K562 (cell line): ENCODE measurements around the gene PLOD1. TPM values are rescaled to one million over a fixed set of nuclear protein-coding genes. Genes with fewer than 3 reads are reported as not detected.

Source experiments
- BCL6 ChIP-seq: fragments of 250-450 bp; sonication (Bioruptor Pico); IDR thresholded peaks from 2 replicates; pipeline ENCODE4 v1.4.0; 2020
- JUND ChIP-seq, 2 experiments: IDR thresholded peaks; 2 replicates in 1 of 2; 3 replicates in 1 of 2; pipeline ENCODE4 v1.6.1; 2011; ENCODE audit warnings: borderline replicate concordance in 2 of 2, low read depth in 2 of 2, low read length in 2 of 2, improper control_type of control experiment in 1 of 2, missing biosample characterization in 1 of 2, missing genetic modification characterization in 1 of 2, missing genetic modification reagents in 1 of 2
- KDM4B ChIP-seq, 2 experiments: fragments of 450-650 bp in 1 of 2; sonication (generic) in 1 of 2; IDR thresholded peaks; 2 replicates each; pipeline ENCODE4 v1.6.1; 2016 to 2017; ENCODE audit warnings: borderline replicate concordance in 2 of 2, antibody characterized with exemption in 1 of 2, low read depth in 1 of 2, mild to moderate bottlenecking in 1 of 2
- NR2C2 ChIP-seq, 2 experiments: fragments of 200-800 bp in 1 of 2; sonication (Bioruptor generic) in 1 of 2; sonication (generic) in 1 of 2; formaldehyde crosslinking in 1 of 2; IDR thresholded peaks; 2 replicates each; pipeline versions ENCODE4 v1.6.1 to v1.8.0; 2016 to 2022; ENCODE audit warnings: mild to moderate bottlenecking in 1 of 2, missing compliant biosample characterization in 1 of 2, missing genetic modification characterization in 1 of 2, missing genetic modification reagents in 1 of 2
- RAD21 ChIP-seq, 2 experiments: fragments of 250-450 bp in 1 of 2; fragments of 450-650 bp in 1 of 2; sonication (Bioruptor Pico) in 1 of 2; formaldehyde crosslinking in 1 of 2; IDR thresholded peaks in 1 of 2; conservative IDR thresholded peaks in 1 of 2; 2 replicates each; pipeline versions ENCODE4 v1.4.0 to v1.8.0; 2020 to 2022; ENCODE audit warnings: mild to moderate bottlenecking in 2 of 2, moderate library complexity in 1 of 2
- TBP ChIP-seq: optimal IDR thresholded peaks from 2 replicates; pipeline ENCODE3; 2011; ENCODE audit warnings: low read depth, low read length, improper control_type of control experiment
- TEAD2 ChIP-seq: fragments of 450-650 bp; IDR thresholded peaks from 2 replicates; pipeline ENCODE4 v1.6.1; 2016; ENCODE audit warnings: missing genetic modification characterization, control low read depth, missing compliant biosample characterization
- ZC3H4 ChIP-seq: sonication (generic); formaldehyde crosslinking; IDR thresholded peaks from 2 replicates; pipeline ENCODE4 v1.9.0; 2021; ENCODE audit warnings: missing genetic modification reagents, borderline replicate concordance
- ZNF347 ChIP-seq: fragments of 450-650 bp; formaldehyde crosslinking; IDR thresholded peaks from 2 replicates; pipeline ENCODE4 v1.4.0; 2020; ENCODE audit warnings: low read depth, mild to moderate bottlenecking, moderate library complexity
- polyA plus RNA-seq, 8 experiments: library from polyadenylated mRNA; depleted of rRNA in 4 of 8; stranded (reverse) in 5 of 8; unstranded in 3 of 8; fragments of >200 nt; fragmentation: Nextera tagmentation in 2 of 8; fragmentation: Illumina TruSeq in 1 of 8; extraction: Ambion mirVana in 2 of 8; extraction: Trizol in 1 of 8; gene quantifications; 2 replicates each; pipeline versions ENCODE4 v1.2.1 to v1.2.3, GENCODE V29; 2011 to 2014; ENCODE audit warnings: inconsistent platforms in 1 of 8, missing spikeins in 1 of 8
- total RNA-seq, 7 experiments: library from RNA; depleted of rRNA in 6 of 7; stranded (reverse); fragments of >200 nt in 6 of 7; fragmentation: Illumina TruSeq in 2 of 7; extraction: Trizol in 2 of 7; gene quantifications; 2 replicates each; pipeline versions ENCODE4 v1.2.1 to v1.2.3, GENCODE V29; 2011 to 2021; ENCODE audit warnings: low replicate concordance in 1 of 7
- TF ChIP-seq, protein P1 (sequence below): sonication (generic); formaldehyde crosslinking; IDR thresholded peaks from 2 replicates; pipeline ENCODE4 v1.8.0; 2022; ENCODE audit warnings: mild to moderate bottlenecking, low read depth, missing genetic modification reagents
- TF ChIP-seq, protein P2 (sequence below): fragments of 250-450 bp; sonication (Bioruptor Pico); IDR thresholded peaks from 2 replicates; pipeline ENCODE4 v1.6.1; 2021; ENCODE audit warnings: mild to moderate bottlenecking
- TF ChIP-seq, protein P3 (sequence below): sonication (generic); formaldehyde crosslinking; IDR thresholded peaks from 2 replicates; pipeline ENCODE4 v1.9.0; 2022; ENCODE audit warnings: mild to moderate bottlenecking, missing genetic modification reagents
- TF ChIP-seq, protein P4 (sequence below): fragments of 450-650 bp; IDR thresholded peaks from 2 replicates; pipeline ENCODE4 v1.6.1; 2016; ENCODE audit warnings: mild to moderate bottlenecking
- TF ChIP-seq, protein P5 (sequence below): fragments of 250-450 bp; sonication (Bioruptor Pico); IDR thresholded peaks from 2 replicates; pipeline ENCODE4 v1.8.0; 2021; ENCODE audit warnings: mild to moderate bottlenecking, moderate library complexity
- TF ChIP-seq, protein P6 (sequence below): fragments of 450-650 bp; IDR thresholded peaks from 2 replicates; pipeline ENCODE4 v1.6.1; 2017; ENCODE audit warnings: mild to moderate bottlenecking, moderate library complexity

The PLOD1 gene
- total and polyA plus RNA-seq, 9 of the 15 experiments (the other 6 are each of a cell fraction or from before 2014, with no cell fraction given), result 16.6 to 90.8 (median 52.7) TPM

DNA sequence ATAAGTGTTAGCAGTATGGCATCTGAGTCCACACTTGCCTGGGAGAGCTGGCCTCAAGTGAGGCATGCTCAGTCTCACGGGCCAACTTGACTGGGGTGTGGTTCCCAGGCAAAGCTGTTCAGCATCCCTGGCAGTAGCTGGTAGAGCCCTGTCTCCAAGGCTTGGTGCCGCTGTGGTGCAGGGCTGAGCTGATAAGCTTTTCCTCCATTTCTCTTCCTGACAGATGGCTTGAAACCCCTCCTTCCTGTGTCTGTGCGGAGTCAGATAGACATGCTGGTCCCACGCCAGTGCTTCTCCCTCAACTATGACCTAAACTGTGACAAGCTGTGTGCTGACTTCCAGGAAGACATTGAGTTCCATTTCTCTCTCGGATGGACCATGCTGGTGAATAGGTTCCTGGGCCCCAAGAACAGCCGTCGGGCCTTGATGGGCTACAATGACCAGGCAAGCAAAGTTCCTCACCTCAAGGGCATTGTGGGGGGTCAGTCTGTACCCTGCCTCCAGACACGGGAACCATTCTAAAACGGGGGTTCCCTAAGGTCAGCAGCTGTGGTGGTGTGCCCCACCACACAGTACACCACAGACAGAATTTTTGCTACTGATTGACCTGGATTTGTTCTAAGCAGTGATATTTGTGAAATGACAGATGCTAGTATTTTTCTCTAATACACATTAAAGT lies 71.1 kb downstream of the PLOD1 start (continued):
- TF ChIP-seq JUND (IDR thresholded peaks at IDR 0.05; ENCODE audit: borderline replicate concordance, low read depth, low read length), result peak; percentile 62; the same call in 1 of the 2 replicates
- peak; percentile 75; the same call in 2 of the 3 replicates for TF ChIP-seq JUND (tag; IDR thresholded peaks at IDR 0.05; ENCODE audit: borderline replicate concordance, low read depth, low read length)
- TF ChIP-seq, protein P1, sequence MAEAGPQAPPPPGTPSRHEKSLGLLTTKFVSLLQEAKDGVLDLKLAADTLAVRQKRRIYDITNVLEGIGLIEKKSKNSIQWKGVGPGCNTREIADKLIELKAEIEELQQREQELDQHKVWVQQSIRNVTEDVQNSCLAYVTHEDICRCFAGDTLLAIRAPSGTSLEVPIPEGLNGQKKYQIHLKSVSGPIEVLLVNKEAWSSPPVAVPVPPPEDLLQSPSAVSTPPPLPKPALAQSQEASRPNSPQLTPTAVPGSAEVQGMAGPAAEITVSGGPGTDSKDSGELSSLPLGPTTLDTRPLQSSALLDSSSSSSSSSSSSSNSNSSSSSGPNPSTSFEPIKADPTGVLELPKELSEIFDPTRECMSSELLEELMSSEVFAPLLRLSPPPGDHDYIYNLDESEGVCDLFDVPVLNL (CRISPR knock-in tag), result no peak
- TF ChIP-seq, protein P2, sequence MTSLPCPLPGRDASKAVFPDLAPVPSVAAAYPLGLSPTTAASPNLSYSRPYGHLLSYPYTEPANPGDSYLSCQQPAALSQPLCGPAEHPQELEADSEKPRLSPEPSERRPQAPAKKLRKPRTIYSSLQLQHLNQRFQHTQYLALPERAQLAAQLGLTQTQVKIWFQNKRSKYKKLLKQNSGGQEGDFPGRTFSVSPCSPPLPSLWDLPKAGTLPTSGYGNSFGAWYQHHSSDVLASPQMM (CRISPR knock-in tag), result no peak
- TF ChIP-seq NR2C2 (CRISPR knock-in tag; IDR thresholded peaks at IDR 0.05), result 0 out of 2 replicates have a peak, but pooled peaks have one; percentile 24
- TF ChIP-seq NR2C2 (tag; IDR thresholded peaks at IDR 0.05), result peak; percentile 85
- TF ChIP-seq TBP, result no peak
- TF ChIP-seq, protein P3, sequence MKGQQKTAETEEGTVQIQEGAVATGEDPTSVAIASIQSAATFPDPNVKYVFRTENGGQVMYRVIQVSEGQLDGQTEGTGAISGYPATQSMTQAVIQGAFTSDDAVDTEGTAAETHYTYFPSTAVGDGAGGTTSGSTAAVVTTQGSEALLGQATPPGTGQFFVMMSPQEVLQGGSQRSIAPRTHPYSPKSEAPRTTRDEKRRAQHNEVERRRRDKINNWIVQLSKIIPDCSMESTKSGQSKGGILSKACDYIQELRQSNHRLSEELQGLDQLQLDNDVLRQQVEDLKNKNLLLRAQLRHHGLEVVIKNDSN, result no peak; the same call in 1 of the 2 replicates
- TF ChIP-seq, protein P4, sequence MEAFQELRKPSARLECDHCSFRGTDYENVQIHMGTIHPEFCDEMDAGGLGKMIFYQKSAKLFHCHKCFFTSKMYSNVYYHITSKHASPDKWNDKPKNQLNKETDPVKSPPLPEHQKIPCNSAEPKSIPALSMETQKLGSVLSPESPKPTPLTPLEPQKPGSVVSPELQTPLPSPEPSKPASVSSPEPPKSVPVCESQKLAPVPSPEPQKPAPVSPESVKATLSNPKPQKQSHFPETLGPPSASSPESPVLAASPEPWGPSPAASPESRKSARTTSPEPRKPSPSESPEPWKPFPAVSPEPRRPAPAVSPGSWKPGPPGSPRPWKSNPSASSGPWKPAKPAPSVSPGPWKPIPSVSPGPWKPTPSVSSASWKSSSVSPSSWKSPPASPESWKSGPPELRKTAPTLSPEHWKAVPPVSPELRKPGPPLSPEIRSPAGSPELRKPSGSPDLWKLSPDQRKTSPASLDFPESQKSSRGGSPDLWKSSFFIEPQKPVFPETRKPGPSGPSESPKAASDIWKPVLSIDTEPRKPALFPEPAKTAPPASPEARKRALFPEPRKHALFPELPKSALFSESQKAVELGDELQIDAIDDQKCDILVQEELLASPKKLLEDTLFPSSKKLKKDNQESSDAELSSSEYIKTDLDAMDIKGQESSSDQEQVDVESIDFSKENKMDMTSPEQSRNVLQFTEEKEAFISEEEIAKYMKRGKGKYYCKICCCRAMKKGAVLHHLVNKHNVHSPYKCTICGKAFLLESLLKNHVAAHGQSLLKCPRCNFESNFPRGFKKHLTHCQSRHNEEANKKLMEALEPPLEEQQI, result no peak; the same call in 1 of the 2 replicates
- TF ChIP-seq ZC3H4 (CRISPR knock-in tag), result no peak
- TF ChIP-seq, protein P5, sequence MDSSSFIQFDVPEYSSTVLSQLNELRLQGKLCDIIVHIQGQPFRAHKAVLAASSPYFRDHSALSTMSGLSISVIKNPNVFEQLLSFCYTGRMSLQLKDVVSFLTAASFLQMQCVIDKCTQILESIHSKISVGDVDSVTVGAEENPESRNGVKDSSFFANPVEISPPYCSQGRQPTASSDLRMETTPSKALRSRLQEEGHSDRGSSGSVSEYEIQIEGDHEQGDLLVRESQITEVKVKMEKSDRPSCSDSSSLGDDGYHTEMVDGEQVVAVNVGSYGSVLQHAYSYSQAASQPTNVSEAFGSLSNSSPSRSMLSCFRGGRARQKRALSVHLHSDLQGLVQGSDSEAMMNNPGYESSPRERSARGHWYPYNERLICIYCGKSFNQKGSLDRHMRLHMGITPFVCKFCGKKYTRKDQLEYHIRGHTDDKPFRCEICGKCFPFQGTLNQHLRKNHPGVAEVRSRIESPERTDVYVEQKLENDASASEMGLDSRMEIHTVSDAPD (CRISPR knock-in tag), result 0 out of 2 replicates have a peak, but pooled peaks have one; percentile 68
- no peak for TF ChIP-seq TEAD2 (tag)
- TF ChIP-seq ZNF347 (CRISPR knock-in tag), result no peak
- no peak for TF ChIP-seq BCL6 (CRISPR knock-in tag)
- TF ChIP-seq, protein P6, sequence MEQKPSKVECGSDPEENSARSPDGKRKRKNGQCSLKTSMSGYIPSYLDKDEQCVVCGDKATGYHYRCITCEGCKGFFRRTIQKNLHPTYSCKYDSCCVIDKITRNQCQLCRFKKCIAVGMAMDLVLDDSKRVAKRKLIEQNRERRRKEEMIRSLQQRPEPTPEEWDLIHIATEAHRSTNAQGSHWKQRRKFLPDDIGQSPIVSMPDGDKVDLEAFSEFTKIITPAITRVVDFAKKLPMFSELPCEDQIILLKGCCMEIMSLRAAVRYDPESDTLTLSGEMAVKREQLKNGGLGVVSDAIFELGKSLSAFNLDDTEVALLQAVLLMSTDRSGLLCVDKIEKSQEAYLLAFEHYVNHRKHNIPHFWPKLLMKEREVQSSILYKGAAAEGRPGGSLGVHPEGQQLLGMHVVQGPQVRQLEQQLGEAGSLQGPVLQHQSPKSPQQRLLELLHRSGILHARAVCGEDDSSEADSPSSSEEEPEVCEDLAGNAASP, result no peak; the same call in 1 of the 2 replicates
- peak in 1 of 2 experiments; percentile 59; a peak in 2 of 4 replicates for TF ChIP-seq RAD21 (CRISPR knock-in tag; conservative IDR thresholded peaks at IDR 0.05 in 1 of 2, IDR thresholded peaks at IDR 0.05 in 1 of 2)
- TF ChIP-seq KDM4B (IDR thresholded peaks at IDR 0.05; ENCODE audit: borderline replicate concordance in 2 of 2, low read depth in 1 of 2), result no peak
